HG03439 (cell line): ENCODE data around the gene EPB41L4A.
"Not testable (repeated sequence)": the region's sequence is repeated elsewhere in the genome, so short reads cannot be mapped to it uniquely, and the experiment has no call there.

Source experiments
- ATAC-seq: cut with Tn5 transposase; IDR thresholded peaks from one replicate; pipeline ENCODE4 v1.9.1; 2021; ENCODE audit warnings: mild to moderate bottlenecking, moderate library complexity; ENCODE audit not compliant: unreplicated experiment

Gene EPB41L4A

DNA sequence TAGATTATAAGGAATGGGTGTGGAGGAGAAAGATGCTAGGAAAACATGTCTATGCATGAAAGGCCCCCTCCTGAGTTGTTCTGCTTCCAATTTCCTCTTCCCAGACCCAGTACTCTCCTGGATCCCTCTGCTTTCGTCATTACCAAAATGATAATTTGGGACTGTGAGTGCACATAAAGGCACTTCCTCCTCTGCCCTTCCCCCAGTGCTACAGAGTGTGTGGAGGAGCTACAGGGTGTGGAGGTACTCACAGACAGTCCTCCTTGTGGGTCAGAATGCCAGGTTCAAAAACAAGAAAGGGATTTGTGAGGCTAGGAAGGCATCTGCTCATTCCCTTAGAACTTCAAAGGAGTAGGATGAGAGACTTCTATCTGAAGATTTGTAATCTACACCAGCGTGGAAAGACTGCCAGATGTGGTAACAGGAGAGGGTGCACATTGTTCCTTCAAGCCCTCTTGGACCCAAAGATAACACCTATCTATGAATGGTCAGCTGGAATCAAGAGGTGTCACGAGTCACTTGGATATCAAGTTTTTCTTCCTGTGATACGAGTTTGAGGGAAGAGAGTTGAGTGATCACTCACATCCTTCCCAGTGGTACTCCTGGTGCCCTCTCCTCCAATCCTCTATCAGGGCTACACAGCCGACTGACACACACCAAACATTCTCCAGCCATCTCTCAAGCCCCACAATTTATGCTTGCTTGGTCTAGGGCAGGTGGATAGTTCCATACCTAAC, 201.1 kb downstream of the EPB41L4A start:
- ATAC-seq, result no peak

DNA sequence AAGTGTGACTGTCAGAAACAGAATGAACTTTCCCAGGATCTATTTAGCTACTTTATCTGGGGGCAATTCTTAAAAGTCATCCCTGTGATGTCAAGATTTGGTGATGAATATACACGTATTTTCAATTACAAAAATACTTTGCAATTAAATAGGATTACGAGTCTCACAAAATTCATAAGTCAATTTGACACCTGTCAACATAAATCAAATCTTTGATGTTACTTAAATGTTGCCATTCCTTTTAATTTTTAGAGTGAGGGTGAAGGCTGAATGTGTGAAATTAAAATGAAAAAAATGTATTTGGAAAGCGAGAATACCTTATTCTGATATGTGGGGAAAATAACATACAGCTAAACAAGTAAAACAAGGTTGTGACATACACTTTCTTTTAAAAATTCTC, 202.9 kb downstream of the EPB41L4A start:
- ATAC-seq, result no peak

DNA sequence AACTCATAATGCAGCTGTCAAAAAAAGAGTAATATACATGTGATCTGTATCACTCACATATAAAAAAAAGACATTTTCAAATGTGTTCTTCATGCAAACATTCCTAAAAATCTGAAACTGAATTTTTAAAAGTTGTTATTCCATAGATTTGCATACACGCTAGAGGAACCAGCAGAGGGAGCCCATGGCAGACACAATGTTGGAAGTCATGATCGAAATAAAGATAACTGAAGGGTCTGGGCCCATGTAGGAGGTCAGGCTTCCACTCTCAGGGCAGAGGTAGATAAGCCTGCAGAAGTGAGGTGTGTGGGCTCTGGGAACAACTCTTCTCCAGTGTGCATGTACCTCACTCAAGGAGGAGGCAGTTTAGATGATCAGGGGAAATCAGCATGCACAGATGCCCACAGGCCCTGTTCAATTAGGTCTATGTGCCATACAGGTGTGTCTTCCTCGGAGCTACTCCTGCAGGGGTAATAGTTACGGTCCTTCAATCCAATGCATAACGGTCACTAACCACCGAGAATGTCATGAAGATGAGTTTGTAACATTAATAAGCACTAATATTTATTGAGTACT, 208.6 kb downstream of the EPB41L4A start:
- no peak for ATAC-seq

DNA sequence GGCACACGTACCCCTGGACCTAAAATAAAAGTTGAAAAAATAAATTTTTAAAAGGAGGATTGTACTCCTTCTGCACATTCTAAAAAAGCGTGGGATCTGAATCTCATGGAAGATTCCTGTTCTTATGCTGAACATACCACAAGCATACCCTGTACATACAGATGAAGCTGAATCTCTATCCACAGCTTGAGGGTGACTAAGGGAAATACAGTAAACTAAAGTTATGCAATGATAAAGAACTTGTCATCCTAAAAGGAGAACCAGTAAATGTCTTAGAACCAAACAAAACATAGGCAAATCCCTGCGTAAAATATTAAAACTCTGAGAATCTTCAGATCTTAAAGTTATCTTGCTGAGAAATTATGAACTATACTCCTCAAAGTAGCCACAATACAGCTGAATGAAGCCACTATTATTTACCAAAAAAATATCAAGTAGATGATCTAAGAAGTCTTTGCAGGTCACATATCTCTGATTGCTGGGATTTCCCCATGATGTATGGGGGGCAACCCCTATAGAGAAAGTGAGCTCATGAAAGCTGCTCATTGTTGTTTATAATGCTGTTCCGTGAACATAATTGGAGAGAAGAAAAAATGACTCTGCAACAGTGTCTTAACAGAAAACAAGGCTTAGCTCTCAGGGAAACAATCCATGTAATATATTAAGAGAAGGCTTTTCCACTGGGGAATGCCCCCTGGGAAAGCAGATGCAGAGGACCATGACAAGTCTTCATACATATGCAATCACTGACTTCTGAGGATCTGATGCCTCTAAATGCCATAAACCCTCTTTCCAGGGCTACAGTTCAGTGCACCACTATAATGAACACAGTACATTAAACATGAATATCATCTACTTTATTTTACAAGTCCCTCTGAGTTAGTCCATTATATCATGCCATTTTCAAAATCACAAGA, 210.1 kb downstream of the EPB41L4A start:
- no peak for ATAC-seq

DNA sequence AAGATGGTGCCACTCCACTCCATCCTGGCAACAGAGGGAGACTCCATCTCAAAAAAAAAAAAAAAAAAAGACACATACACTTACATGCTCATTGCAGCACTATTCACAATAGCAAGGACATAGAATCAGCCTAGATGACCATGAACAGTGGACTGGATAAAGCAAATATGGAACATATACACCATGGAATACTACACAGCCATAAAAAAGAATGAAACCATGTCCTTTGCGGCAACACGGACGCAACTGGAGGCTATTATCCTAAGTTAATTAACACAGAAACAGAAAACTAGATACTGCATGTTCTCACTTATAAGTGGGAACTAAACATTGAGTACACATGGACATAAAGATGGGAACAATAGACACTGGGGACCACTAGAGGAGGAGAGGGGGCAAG, 210.9 kb downstream of the EPB41L4A start:
- ATAC-seq, result not testable (repeated sequence)

DNA sequence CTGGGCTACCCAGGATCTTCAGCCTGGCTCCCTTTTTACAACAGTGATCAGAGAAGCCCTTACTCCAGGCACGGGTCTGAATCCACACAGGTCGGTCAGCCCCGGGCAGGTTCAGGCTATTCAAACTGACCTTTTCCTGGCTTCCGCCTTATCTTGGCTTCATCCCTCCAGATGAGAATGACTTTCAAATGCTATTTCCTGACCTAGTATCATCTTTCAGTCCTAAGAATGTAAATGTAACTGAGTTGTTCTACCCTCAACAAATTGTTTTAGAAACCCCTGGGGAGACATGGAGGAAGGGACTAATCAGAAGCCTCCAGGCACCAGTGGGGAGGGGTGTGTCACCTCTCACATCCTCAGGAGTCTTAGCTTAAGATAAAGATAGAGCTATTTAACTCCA, 213.2 kb downstream of the EPB41L4A start:
- ATAC-seq, result no peak

DNA sequence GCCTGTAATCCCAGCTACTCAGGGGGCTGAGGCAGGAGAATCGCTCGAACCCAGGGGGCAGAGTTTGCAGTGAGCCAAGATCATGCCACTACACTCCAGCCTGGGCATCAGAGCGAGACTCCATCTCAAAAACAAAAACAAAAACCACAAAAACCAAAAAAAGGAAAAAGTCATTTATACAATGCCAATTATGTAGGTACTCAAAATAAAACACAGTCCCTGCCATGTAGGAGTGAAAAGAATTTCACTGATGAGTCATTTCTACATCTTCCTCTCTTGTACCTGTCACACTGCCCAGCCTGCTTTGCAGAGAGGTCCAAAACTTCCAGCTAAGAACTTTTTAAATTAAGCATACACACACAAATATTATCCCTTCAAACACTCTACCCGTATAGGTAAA, 215.8 kb downstream of the EPB41L4A start:
- no peak for ATAC-seq

DNA sequence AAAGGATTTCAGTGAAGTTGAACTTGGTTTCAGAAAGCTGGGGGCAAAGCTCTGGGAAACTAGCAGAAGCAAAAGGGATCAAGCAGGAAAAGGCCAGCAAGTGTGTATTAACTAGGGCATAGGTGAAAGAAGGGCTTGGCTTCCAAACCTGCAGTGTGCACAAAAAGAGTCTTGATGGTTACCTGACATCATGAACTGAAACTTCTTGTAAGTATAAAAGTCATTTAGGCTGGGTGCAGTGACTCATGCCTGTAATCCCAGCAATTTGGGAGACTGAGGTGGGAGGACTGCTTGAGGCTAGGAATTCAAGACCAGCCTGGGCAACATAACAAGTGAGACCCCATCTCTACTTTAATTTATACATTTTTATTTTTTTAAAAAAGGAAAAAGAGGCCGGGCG, 216.4 kb downstream of the EPB41L4A start:
- no peak for ATAC-seq

DNA sequence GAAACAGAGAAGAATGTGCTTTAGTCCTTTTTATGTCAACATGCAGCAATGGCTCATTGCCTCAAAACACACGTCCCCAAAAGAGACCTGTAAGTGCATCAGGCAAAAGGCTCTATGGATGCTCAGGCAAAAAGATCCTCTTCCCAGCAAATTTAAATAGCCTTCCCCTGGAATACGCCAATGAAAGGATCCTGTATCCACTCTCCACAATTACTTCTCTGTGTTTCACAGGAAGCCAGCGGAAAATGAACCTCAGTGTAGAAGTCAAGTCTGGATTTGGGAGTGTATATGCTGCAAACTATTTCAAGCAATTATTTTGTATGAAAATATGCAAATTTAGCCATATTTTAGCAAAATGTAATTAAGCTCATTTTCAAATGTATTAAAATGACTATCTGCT, 217.9 kb downstream of the EPB41L4A start:
- ATAC-seq, result no peak

DNA sequence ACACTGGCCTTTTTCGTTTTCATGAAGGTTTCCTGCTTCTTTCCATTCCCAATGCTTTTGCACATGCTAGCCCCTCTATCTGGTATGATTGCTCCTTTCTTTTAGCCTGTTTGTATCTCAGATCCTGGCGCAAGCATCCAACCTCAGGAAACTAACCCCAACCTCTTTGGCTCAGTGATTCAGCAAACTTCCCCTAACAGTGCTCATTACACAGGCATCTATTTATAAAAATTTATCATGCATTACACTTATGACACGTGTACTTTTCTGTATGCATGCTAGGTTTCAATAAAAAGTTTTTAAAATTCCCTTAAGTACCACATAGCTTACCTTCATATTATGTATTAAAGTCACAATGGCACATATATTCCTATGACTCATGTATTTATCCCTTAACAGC, 218.9 kb downstream of the EPB41L4A start:
- ATAC-seq, result no peak

DNA sequence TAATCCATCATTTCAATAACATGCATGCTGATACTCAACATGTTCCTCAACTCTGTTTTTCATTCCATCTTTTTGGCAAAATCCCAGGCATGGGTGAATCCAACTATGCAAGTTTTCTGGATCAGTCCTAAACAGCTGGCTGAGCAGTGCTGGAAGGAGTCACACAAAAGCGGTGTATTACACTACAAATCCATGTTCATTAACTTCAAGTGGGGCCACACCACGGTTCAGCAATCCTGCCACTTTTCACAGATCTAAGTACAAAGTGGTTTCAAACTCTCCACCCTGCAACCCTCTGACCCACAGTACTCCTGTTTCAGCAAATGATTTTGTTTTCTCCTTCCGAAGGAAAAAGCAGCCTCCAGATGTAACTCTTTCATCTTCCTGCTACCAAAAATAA, 222.5 kb downstream of the EPB41L4A start:
- no peak for ATAC-seq

DNA sequence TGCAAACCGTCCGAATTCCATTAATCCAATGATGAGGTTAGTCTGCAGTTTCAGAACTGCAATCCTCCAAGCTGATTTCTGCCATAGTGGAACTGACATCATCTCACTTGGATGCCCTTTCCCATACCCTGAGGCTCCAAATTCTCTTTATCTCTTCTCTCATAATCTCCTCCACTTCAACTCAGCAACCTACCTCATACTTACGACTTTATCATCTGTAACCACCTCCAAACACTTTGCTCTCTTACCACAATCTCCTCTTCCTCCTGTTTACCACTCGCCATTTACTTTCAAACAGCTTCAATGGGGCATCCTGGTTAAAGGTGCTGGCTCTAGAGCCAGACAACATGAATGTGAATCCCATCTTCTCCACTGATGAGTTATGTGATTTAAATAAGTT, 223.2 kb downstream of the EPB41L4A start:
- ATAC-seq, result no peak

DNA sequence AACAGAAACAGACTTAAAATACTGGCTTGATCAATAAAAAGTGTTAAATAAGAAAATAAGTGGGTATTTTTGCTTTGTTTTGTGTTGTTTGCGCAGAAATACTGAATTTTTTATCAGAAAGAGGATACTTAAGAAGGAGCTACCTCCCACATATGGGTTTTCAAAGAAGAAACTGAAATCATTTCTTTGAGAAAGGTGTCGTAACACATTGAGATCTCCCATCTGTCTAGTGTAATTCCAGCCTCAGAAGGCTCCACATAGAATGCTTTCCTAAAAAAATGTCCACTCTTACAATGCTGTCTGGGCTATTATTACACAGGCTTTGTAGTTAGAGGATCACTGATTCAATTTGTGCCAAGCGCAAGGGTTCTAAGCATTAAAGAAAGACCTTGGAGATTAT, 226.2 kb downstream of the EPB41L4A start:
- ATAC-seq, result no peak

DNA sequence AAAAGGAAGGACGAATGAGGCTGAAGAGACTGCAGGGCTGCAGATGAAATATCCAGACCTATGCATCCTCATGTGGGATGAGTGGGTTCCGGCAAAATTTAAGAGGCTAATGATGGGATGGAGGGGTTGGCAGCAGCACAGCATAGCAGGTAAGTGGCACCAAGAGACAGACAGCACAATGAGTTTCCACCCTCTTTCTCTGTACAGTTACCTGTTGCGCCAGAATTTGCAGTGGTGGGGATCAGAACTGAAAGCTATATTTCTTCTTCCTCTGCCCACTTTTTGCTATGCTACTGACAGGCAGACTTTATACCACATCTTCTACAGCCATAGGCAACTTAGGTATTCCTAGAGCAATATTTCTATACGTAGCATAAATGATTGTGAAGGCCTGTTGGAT, 227.0 kb downstream of the EPB41L4A start:
- no peak for ATAC-seq

DNA sequence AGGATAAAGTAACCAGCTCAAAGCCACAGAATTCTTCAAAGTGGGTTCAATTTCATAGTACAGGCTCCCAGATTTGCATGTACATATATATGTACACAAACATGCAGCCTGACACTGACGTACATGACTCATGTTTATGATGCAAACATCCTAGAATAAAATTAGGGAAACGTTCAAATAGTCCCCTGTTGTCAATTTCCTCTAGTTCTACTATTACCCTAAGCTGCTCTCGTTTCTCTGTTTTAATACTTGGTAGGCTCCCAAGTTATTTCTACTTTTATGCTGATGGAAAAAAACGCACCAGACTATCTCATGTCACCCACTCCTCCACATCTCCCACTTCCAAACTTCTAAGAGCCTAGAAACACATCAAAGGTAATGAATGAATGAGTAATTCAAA, 229.7 kb downstream of the EPB41L4A start:
- ATAC-seq, result no peak

DNA sequence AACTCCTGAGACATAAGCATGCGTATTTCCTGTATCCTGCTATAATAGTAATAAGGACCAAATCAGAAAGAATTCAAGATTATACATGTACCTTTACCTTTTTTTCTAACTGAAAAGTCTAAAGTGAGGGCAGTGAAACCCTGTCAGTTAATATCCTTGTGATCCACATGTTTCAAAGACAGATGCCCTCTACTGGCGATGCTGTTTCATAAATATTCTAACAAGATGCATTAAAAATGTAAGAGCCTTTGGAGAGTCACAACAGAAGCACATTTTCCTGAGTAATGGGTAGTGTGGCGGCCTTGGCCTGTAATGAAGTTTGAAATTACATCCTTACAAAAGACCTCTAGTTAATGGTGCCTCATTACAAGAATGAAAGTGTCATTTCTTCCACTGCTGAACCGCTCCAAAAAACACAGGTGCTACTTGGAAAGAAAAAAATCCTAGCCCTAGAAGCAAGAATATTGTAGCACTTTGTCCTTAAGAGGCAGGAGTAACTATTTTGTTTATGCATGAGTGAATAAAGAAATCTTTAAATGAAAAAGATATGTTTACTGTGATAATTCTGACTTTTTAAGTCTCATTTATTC, 232.6 kb downstream of the EPB41L4A start:
- ATAC-seq, result no peak

DNA sequence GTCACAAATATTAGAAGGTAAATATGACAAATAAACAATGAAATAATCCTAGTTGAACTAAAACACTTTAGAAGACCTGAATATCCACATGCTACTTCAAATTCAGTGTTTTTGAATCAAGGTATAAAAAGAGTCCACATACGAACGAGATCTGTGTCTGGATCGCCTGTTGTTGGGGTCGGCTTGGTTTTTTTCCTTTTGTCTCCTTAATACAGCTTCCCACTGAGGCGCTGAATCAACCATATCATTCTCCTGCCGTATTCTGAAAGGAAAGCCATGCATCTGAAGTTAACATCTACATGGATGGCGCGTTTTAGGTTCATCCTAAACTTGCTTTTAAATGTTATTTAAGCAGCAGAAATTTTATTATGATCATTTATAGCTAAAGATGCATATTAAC, 235.2 kb downstream of the EPB41L4A start:
- no peak for ATAC-seq

DNA sequence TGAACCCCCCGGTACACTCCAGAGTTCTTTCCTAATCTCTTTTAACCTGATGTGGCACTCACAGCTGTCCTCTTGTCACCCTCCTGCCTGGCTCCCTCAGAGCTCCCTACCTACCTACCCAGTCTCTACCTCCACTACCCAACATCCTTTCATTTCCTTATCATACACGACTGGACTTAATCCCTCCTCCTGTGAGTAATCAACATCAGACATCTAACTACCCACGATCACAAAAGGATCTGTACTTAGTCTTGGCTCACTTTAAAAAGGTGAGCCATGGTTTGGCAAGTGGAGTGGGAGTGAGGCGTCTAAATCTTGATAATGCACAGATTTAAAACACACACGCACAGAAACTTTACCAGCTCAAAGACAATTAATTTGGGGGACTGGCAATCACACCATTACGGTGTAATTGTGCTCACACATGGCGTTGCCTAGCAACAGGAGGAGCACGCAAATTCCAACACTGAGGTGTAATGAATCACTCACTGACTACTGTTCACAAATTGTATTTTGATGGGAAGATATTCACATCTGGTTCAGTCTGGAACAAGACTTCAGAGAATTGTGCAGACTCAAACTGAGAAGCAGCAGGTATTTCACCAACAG, 235.9 kb downstream of the EPB41L4A start:
- ATAC-seq, result no peak

DNA sequence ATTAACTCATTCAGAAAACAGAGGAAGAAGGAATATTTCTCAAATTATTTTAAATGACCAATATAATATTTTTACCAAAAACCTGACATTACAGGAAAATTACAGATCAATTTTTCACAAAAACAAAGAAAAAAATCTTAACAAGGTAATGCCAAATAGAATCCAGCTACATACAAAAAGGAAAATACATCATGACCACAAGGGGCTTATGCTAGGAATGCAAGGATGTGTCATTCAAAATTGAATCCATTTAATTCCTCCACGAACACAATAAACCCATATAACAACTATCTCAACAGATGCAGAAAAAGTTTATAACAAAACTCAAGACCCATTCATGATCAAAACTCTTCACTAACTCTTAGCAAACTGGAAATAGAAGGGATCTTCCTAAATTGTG, 239.8 kb downstream of the EPB41L4A start:
- ATAC-seq, result no peak

DNA sequence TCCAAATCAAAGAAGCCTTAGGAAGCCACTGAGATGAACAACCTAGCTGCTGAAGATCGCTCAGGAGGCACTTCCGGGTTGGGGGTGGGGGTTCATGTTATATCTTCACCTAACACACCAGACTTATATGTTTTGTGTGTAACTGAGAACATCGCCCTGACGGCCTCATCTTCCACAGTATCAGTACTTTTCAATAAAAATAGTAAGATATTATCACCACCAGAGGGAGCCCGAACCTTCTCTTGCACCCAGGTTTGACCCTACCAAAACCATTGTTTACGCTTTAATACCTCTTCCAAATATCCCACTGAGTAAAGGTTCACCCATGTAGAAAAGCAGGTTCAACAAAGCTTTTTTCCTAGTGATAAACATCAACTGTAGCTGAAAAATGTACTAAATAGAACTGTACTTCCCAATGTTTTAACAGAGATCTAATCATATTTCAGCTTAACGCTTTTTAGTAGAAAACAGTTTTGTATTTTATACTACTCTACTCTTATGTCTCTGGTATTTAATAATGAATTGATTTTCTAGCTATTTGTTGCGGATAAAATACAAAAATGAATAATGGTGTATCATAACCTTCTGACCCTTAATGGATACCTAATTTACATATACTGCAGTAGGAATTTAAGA, 244.0 kb downstream of the EPB41L4A start:
- peak; percentile 83 for ATAC-seq
